Fibroblast of the conjunctiva (primary cell): ENCODE results near the gene ZFHX3.

ENCODE experiments used
- DNase-seq: peaks from one replicate; pipeline ENCODE4 v3.0.0-alpha.2; 2010; ENCODE audit warnings: low read depth

The ZFHX3 gene

DNA sequence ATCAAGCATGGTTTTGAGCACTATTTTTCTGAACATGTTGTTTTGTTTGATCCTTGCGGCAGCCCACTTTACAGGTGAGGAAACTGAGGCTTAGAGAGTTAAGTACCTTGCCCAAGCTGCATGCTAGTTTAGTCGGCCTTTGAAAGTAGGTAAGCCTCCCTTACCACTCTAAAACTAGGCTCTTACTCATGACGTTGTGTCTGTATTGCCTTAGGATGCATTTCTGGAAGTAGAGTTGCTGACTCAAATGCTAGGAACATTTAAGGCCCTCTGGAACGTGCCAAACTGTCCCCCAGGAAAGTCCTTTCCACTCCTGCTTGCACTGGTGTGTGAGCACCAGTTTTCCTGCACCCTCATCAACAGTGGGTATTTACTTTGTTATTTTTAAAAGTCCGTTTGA is 76.6 kb downstream of the ZFHX3 start:
- no peak for DNase-seq

DNA sequence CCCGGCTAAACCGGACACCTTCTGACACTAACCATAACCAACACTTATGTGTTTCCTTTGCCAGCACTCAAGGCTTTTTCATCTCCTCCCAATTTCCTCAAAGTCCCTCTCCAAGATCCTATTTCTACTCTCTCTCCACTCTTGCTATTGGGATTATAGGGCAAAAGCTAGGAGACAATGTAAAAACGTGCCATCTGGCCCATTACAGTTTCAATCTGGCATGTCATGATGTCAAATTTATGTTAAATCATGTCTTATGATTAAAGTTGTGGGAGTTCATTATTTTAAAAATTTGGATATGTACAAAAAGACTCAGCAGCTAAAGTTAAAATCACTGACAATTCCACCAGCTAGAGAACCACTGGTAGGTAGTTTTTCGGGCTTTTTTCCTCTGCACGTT is 77.3 kb downstream of the ZFHX3 start:
- DNase-seq = no peak

DNA sequence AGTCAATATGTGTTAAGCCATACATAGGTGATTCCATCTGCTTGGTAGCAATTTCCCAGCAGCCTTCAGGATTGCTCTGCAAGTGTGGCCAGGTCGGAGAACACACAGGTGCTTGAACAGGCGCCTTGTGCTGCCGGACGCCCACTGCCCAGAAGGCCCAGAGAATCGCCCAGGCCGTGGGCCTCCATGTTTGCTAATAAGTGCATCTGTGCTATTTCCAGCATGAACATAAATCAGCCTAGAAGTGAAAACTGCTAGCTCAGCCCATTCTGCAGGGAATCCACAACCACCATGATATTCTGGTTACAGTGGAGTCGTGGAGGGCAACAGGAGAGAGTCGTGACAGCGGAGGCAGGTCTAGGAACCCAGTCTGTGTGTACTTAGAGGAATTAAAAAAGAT is 78.1 kb downstream of the ZFHX3 start:
- no peak for DNase-seq

DNA sequence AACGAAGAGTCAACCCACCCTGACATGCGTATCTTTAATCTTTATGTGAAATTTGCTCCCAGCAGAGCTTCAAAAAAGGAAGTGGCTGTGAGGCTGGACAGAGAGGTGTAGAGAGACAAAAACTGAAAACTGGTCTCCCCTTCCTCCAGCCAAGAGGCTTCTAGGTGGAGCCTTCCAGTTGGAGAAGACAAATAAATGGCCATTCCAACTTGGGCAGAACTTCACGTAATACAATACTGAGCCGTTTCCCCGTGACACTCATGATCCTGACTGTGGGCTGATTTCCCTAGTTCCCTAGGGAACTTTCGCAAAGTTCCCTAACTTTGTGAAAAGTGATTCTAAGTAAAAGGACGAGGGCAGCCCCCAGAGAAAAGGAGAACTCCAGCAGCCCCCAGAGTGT is 78.8 kb downstream of the ZFHX3 start:
- DNase-seq = no peak

DNA sequence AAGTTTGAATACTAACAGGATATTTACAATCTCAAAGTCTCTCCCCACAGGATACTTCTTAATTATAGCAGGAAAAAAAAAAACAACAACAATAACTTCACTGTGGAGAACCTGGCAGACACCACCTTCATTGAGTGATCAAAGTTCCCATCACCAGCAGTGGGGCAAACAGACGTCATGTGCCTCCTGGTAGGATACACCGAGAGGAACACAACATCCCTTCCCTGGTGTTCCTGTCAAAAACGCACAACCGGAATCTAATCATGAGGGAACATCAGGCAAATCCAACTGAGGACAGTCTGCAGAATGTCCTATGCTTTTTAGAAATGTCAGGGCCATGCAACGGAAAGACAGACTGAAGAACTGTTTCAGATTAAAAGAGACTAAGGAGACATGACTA is 80.0 kb downstream of the ZFHX3 start:
- no peak for DNase-seq

DNA sequence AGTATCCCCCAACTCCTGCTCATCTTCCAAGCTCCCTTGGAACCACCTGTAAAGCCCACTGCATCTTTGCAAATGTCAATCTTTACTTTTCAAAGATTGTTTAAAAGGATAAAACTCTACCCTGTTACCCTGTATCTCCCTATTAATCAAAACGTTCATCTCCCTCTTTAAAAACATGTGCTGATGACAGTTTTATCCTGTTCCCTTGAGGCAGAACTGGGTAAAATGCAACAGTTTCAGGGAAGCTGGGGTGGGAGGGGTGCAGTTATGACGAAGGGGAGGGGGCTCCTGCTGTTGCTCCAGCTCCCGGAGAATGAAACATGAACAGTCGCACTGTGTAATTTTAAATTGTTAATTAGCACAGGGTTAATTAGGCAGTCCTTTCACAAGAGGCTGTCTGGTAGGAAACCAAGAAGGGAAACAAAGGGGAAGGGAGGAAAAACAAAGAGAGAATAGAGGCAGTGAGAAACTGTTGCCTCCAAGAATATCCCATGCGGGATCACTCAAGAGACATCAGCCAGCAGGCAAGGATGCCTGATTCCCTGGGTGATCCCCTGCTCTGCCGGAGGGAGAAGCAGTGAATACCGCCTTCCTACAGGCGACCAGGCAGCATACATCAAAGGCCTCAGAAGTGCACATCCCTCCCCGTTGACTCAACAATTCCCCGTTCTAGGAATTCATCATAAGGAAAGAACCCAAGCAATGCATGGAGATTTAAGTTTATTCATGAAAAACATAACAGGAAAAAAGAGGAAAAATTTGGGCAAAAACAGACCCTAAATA is 84.2 kb downstream of the ZFHX3 start:
- no peak for DNase-seq

DNA sequence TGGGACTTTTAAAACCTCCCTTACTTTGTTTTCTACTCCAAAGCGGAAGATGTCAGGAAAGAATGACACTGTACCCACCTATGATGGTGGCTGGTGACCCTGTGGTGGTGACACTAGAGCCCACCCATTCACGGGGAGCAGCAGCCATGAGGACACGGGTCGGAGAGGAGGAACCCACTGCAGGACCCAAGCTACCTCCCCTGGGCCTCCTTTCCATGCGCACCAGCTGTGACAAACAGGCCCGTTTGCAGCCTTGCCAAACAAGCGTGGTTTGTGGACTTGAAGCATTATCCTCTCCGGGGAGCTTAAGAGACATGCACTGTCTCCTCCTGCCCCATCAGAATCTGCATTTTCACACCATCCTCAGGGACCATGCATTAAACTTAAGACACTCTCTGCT is 85.6 kb downstream of the ZFHX3 start:
- DNase-seq = no peak

DNA sequence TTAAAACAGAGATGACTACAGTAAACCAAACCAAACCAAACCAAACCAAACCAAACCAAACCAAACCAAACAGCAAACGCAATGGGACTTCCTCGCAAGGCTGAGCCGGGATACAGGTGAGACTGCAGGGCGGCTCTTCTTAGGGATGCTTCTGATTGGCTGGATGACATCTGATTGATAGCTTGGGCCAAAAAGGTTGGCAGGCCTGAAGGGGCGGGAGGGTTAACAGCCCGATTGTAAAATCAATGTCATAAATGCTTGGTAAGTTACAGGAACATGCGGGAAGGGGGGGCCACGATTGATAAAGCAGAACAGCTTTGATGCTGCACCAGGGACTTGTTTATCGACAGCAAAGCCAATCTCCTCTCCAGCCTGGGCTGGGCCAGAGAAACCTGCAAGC is 86.1 kb downstream of the ZFHX3 start:
- DNase-seq = no peak

DNA sequence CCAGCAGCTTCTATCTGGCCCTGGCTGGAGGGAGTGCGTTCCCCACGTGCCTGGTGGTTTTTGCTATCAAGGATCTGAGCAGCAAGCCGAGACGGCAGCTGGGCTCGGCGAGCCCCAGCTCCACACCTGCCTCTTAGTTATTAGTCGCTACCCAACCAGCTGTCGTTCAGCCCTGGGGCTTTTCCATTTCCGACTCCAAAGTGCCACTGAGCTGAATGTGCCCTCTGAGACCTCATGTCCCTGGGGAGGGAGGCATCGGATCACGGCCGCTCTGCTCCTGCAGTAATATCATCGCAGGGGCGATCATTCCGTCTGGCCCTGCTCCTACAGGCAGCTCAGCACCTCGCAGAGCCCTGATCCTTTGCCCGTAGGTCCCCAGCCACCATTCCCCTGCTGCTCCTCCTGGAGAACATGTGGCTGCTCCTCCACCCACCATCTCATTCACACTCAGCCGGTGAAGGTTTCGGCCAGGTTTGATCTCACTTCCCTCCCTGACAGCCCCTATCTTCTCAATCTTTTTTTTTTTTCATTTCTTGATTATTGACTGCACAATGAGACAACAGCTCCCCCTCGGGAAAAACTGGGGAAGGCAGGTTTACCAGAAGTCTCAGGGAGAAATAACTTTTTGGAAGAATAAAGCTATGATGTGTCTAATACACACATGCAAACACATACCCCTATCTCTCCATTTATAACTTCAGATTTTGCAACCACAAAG is 86.7 kb downstream of the ZFHX3 start:
- DNase-seq = no peak

DNA sequence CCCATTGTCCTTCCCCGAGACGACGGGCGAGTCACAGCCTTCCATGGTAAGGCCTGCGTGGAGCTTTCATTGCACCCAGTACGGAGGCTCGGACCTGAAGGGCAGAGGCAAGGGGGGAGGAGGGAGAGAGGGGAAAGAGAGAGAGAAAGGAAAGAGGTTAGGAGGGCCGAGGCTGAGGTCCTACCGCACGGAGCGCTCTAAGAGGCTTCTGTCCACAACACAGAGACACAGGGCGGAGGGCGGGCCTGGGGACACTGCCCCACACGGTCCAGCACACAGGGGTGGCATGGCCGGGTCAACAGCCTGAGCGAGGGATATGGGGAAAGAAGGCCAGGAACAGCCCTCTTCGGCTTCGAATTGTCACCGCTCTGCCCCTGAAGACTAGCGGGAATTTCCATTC is 87.8 kb downstream of the ZFHX3 start:
- DNase-seq = no peak

DNA sequence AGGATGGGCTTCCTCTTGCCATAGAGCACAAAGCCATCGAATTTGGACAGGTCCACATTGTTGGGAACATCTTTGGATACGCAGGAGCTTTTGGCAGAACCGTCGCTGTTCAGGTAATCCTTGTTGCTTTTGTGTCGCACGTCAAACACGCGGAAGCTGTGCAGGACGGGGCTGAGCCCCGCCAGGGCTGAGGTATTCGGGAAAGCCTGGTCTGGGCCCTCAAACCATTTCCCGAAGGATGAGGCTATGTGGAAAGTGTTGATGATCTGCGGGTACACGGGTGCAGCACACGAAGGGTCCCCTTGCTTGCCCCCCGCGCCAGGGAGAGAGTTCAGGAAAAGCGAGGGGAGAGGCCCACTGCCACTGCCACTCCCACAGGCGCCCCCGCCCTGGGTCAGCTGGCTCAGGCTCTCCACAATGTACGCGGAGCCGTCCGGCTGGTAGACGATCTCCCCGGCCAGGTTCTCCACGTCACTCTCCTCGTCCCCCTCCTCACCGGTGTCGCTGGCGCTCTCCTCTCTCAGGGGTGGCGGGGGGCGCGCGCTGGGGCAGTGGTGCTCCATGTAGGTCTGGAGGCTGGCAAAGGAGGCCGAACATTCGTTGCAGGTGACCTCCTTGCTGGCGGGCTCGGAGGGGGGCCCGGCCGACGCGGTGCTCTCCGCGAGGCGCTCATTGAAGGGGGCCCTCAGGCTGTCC is 88.5 kb downstream of the ZFHX3 start:
- no peak for DNase-seq

DNA sequence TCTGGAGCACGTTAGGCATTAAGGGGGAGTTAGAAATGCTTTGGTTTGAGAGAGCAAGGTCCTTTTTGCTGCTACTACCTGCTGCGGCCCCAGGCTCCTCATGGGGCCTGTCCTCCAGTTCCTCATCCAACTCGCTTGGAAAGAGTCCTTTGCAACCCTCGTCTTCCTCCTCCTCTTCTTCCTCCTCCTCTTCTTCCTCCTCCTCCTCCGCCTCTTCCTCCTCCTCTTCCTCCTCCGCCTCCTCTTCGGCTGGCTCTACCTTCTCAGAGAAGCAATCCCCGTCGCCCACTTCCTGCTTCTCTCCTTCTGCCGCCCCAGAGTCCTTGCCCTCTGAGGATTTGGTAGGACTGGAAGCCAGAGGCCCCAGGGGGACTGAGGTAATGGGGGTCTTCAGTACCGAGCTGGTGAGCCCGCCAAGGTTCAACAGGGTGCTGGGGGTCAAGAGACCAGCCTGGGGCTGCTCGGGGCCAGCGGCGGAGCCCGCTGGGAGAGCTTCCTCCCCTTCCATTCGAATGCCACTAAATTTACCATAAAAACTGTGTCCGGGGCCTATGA is 89.3 kb downstream of the ZFHX3 start:
- DNase-seq = no peak

DNA sequence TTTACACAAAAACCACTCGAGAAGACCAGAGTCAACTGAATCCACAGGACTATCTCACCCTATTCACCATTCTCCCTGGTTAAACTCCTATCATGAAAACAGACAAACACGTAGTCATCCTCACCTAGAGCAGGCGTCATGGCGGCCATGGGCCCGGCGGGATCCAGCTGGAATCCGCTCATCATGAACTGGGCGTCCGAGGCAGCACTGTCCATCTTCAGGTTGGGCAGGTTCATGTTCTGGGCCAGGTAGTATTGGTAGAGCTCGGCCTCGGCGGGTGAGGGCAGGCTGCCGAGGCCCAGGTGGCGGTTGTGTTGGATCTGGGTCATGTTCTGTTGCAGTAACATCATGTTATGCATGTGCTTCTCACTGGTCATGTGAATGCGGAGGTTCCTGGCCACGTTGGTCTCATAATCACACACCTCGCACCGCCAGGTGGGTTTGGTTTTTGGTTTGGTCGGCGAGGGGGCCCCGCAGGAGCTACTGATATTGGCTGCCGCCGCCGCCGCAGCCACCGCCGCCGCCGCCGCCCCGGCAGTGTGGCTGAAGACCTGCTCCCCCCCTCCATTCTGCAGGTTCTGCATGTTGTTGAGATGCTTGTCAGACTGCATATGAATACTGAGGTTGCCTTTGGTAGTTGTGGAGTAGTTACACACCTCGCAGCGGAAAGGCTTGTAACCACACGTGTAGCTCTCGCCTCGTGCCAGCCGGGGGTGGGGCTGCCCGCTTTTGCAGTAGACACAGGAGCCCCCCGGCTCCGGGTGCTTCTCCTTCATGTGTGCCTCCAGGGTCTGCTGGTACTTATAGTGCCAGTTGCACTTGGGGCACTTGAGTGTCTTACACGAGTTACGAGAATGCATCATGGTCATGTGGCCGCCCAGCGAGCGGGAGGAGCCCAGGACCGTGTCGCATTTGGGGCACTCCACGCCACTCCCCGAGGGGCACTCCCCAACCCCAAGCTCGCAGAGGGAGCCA is 90.3 kb downstream of the ZFHX3 start:
- DNase-seq = no peak

DNA sequence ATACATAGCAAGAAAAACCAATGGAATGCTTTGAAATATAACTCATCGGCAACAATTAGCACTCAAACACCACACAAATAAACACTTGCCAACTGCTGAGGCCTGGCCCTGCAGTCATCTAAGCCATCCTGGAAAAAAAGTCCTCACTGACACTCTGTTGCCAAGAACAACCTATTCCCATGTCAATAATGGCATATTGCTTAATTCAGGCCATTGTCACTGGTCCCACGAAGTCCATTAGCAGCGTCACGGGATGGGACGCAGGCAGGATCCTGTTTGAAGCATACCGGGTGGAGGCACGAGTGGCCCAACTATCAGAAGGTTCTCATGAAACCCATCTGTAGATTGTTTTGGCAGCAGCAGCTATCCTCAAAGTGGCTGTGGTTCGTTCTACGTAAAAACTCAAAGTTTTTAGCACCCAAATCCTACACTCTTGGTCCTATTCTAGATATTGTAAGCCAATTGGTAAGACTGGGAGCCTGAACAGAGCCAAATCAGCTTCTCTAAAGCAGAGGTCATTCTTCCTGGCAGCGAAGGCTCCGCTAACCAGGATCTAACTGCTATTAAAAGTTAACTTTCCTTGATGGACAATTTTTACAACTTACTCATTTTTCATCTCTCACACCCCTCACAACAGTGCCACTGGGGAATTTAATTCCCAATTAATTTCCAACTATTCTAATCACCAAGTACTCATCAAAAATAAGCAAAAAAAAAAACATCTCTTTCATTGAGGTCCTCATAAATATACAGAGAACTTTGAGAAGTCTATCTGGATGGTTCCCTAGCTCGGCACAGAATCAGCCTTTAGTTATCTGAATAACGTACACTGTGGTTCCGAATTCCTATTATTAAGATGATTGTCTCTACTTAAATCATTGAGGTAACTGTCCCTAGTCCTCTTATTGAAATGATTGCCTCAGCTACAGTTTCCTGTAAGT is 91.5 kb downstream of the ZFHX3 start:
- no peak for DNase-seq

DNA sequence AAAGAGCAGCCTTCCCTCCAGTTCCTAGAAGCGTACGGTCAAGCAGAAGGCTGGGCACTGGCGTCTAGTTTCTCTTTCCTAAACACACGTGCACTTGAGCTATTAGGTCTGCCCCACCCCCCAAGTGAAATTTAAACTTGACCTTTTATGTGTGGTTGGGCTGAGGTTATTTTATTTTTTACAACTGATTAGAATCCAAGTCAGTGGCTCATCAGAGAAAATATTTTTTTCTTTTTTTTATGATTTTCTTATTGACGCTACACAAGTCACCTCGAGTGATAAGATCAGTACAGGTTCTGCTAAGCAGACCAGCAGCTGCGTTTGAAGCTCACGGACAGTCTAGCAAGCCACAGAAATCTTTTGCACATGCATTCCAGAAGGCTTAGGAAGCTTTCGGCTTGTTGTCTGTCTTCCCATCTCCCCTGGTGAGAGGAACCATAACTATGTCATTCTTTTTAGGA is 95.1 kb downstream of the ZFHX3 start:
- no peak for DNase-seq

DNA sequence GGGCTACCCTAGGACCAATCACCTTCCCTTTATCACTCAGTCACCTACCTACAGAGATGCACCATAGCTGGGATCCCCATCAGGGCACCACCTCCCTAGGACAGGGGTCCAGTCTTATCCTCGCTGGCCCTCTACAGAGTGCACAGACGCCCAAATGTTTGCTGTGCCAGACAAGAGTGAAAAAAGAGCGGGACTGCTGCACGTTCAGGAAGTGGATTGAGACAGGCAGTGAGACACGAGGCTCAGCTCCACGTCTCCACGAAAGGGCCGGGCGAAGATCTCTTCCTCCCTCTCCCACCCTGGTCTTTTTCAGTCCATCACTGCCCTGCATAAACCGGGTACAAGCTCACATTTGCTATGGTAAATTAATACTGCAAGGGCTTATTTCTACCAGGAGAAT is 95.5 kb downstream of the ZFHX3 start:
- DNase-seq = no peak

DNA sequence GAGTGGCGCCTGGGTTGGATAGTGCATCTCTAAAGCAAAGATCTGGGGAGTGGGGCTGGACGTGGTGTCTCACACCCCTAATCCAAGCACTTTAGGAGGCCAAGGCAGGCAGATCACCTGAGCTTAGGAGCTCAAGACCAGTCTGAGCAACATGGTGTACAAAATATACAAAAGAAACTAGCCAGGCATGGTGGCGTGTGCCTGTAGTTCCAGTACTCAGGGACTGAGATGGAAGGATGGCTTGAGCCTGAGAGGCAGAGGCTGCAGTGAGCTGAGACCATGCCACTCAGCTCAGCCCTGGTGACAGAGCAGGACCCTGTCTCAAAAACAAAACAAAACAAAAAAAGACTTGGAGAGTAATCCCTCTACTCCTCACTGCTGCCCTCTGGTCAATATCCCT is 96.0 kb downstream of the ZFHX3 start:
- DNase-seq = no peak

DNA sequence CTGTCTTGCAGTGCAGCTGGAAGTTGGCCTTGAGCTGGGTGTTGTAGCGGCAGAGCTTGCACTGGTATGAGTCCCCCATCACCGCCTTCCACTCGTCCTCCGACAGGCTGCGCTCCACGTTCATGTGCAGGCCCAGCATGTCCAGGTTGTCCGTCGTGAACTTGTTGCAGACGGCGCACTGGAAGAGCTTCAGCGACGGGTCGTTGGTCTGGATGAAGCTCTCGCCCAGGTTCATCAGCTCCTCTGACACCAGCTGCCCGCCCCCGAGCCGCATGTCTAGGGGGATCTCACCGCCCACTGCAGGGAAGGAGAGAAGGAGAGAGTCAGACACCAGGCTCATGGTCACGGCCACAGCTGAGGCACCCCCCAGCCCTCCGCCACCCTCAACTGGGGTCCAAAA is 97.3 kb downstream of the ZFHX3 start:
- DNase-seq = no peak

DNA sequence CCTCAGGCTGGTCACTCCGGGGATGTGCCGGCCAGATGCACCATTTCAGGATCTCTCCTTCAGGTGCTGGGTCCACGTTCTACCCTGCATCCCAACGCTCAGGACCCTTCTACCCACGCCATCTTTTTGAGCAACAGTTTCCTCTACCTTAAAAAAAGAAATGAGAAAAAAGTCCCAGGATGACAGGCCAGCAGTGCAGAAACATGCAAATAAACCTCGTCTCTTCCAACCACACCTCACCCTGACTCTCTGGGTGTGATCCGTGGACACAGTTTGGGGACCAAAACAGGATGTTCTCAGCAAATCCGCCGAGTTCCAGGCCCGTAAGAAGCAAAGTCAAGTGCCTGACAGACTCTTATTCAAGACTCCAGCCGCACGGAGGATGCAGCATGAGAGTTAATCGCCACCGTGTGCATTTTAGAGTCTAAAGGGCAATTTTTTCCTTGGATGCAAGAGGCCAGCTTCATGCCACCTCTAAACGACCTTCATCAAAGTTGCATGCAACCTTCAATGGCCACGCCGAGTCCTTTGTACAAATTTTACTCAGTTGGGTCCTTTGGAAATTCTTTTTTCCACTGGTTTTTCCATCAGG is 99.6 kb downstream of the ZFHX3 start:
- no peak for DNase-seq
